H1 (cell line): Measurements from ENCODE around the gene HLA-DRB1. TPM values are rescaled to one million over a fixed set of nuclear protein-coding genes. Genes with fewer than 3 reads are reported as not detected.

Source experiments
- CTCF ChIA-PET: fragments of 300-600 bp; sonication (Branson Sonifier 250); formaldehyde crosslinking; loops from one replicate; lab custom pipeline; 2021; ENCODE audit not compliant: partially characterized antibody; lab: Charles Lee
- POLR2A ChIA-PET: fragments of 300-600 bp; sonication (Branson Sonifier 250); formaldehyde crosslinking; loops from one replicate; lab custom pipeline; 2021; ENCODE audit warnings: inconsistent platforms; ENCODE audit not compliant: partially characterized antibody; lab: Charles Lee
- DNase-seq, 2 experiments: peaks; one replicate each; pipeline versions ENCODE4 v3.0.0 to v3.0.0-alpha.2; 2010 to 2022; ENCODE audit warnings: low spot score in 2 of 2, low read depth in 1 of 2, mixed read lengths in 1 of 2
- FAIRE-seq: peaks from 2 replicates; lab custom pipeline; 2011; peaks lifted over from hg19 to GRCh38; lab: Jason Lieb, UNC
- H2AFZ ChIP-seq: 2 replicates; pipeline ENCODE4 v1.8.1; 2012; ENCODE audit warnings: low read length, inconsistent platforms
- H2AK5ac ChIP-seq: 2 replicates; pipeline ENCODE4 v1.6.1; 2013; ENCODE audit warnings: low read depth, low read length
- H2BK120ac ChIP-seq: replicated peaks from 2 replicates; pipeline ENCODE3; 2013; ENCODE audit warnings: low read depth, low read length, inconsistent platforms
- H2BK12ac ChIP-seq: 2 replicates; pipeline ENCODE4 v1.6.1; 2013; ENCODE audit warnings: low read depth, low read length
- H2BK15ac ChIP-seq: 2 replicates; pipeline ENCODE4 v1.6.1; 2013; ENCODE audit warnings: low read length
- H2BK20ac ChIP-seq: 2 replicates; pipeline ENCODE4 v1.6.1; 2013; ENCODE audit warnings: low read length
- H2BK5ac ChIP-seq: 2 replicates; pipeline ENCODE4 v1.6.1; 2013; ENCODE audit warnings: low read depth, low read length
- H3K14ac ChIP-seq: 2 replicates; pipeline ENCODE4 v1.6.1; 2013; ENCODE audit warnings: inconsistent platforms; ENCODE audit not compliant: insufficient read length
- H3K18ac ChIP-seq: 2 replicates; pipeline ENCODE4 v1.6.1; 2013; ENCODE audit warnings: low read length; ENCODE audit errors: extremely low read depth
- H3K23ac ChIP-seq: 2 replicates; pipeline ENCODE4 v1.6.1; 2013; ENCODE audit warnings: inconsistent platforms; ENCODE audit not compliant: insufficient read length
- H3K23me2 ChIP-seq: 2 replicates; pipeline ENCODE4 v1.6.1; 2013; ENCODE audit warnings: low read depth, low read length
- H3K27ac ChIP-seq: 2 replicates; pipeline ENCODE4 v1.6.1; 2011; ENCODE audit warnings: low read depth, low read length, inconsistent platforms
- H3K27me3 ChIP-seq, 4 experiments: replicated peaks in 1 of 4; 1 replicate in 1 of 4; 2 replicates in 3 of 4; pipeline versions ENCODE4 v1.6.1 to v1.8.1; 2011 to 2013; ENCODE audit warnings: low read length in 3 of 4, mild to moderate bottlenecking in 3 of 4, inconsistent platforms in 2 of 4, mixed read lengths in 2 of 4, moderate library complexity in 1 of 4; ENCODE audit not compliant: control insufficient read depth in 3 of 4, insufficient read depth in 3 of 4; ENCODE audit errors: extremely low read depth in 1 of 4
- H3K36me3 ChIP-seq, 4 experiments: 2 replicates each; pipeline versions ENCODE4 v1.6.1 to v1.8.1; 2011 to 2013; ENCODE audit warnings: mild to moderate bottlenecking in 4 of 4, low read length in 3 of 4, moderate library complexity in 2 of 4, control low read depth in 1 of 4, inconsistent platforms in 1 of 4; ENCODE audit not compliant: insufficient read depth in 4 of 4, control insufficient read depth in 2 of 4
- H3K4ac ChIP-seq: replicated peaks from 2 replicates; pipeline ENCODE3; 2013; ENCODE audit warnings: low read length, low read depth, mixed read lengths, inconsistent platforms; ENCODE audit not compliant: insufficient read length
- H3K4me1 ChIP-seq, 4 experiments: replicated peaks in 1 of 4; 1 replicate in 1 of 4; 2 replicates in 3 of 4; pipeline versions ENCODE4 v1.6.1 to v1.8.1; 2011 to 2013; ENCODE audit warnings: low read length in 3 of 4, inconsistent platforms in 2 of 4, mixed read lengths in 1 of 4; ENCODE audit not compliant: insufficient read depth in 4 of 4, control insufficient read depth in 3 of 4
- H3K4me2 ChIP-seq, 2 experiments: 2 replicates each; pipeline versions ENCODE4 v1.6.1 to v1.8.1; 2011 to 2013; ENCODE audit warnings: low read depth in 2 of 2, low read length in 2 of 2, control low read depth in 1 of 2, inconsistent platforms in 1 of 2, mild to moderate bottlenecking in 1 of 2; ENCODE audit not compliant: insufficient read depth in 1 of 2
- H3K4me3 ChIP-seq, 4 experiments: fragments of 200-600, 300-600 bp in 1 of 4; sonication (generic), shearing (Covaris generic), sonication (Bioruptor Twin) in 1 of 4; 2 replicates each; pipeline versions ENCODE4 v1.5.1 to v1.8.1; 2011 to 2016; ENCODE audit warnings: low read length in 4 of 4, low read depth in 3 of 4, control low read depth in 2 of 4, inconsistent platforms in 2 of 4, mild to moderate bottlenecking in 2 of 4, mixed read lengths in 1 of 4, moderate library complexity in 1 of 4; ENCODE audit not compliant: insufficient read depth in 2 of 4; ENCODE audit errors: extremely low read depth in 1 of 4
- H3K56ac ChIP-seq: replicated peaks from 2 replicates; pipeline ENCODE3; 2013; ENCODE audit warnings: low read depth, mild to moderate bottlenecking, mixed read lengths, low read length, inconsistent platforms; ENCODE audit not compliant: insufficient read length
- H3K79me1 ChIP-seq: 2 replicates; pipeline ENCODE4 v1.6.1; 2013; ENCODE audit warnings: low read depth, low read length, control low read depth
- H3K79me2 ChIP-seq, 2 experiments: 2 replicates each; pipeline versions ENCODE4 v1.6.1 to v1.8.1; 2012 to 2013; ENCODE audit warnings: low read length in 2 of 2, mild to moderate bottlenecking in 2 of 2, inconsistent platforms in 1 of 2; ENCODE audit not compliant: insufficient read depth in 2 of 2, control insufficient read depth in 1 of 2
- H3K9ac ChIP-seq, 4 experiments: replicated peaks in 1 of 4; 1 replicate in 1 of 4; 2 replicates in 3 of 4; pipeline versions ENCODE4 v1.6.1 to v1.8.1; 2011 to 2013; ENCODE audit warnings: low read depth in 3 of 4, low read length in 3 of 4, control low read depth in 2 of 4, mild to moderate bottlenecking in 2 of 4, moderate library complexity in 2 of 4, inconsistent platforms in 1 of 4; ENCODE audit errors: extremely low read depth in 1 of 4
- H3K9me3 ChIP-seq, 2 experiments: 2 replicates each; pipeline versions ENCODE4 v1.6.1 to v1.8.1; 2012 to 2013; ENCODE audit warnings: mild to moderate bottlenecking in 2 of 2, moderate library complexity in 2 of 2, control low read depth in 1 of 2, inconsistent platforms in 1 of 2, low read depth in 1 of 2, low read length in 1 of 2, mixed read lengths in 1 of 2; ENCODE audit not compliant: insufficient read depth in 2 of 2
- H4K20me1 ChIP-seq, 2 experiments: replicated peaks in 1 of 2; 2 replicates each; pipeline versions ENCODE3 to v1.8.1; 2011 to 2013; ENCODE audit warnings: inconsistent platforms in 2 of 2, low read length in 2 of 2, mild to moderate bottlenecking in 1 of 2; ENCODE audit not compliant: insufficient read depth in 2 of 2, control insufficient read depth in 1 of 2
- H4K5ac ChIP-seq: 2 replicates; pipeline ENCODE4 v1.6.1; 2013; ENCODE audit warnings: low read length, low read depth, mixed read lengths, inconsistent platforms; ENCODE audit not compliant: insufficient read length
- H4K8ac ChIP-seq: 2 replicates; pipeline ENCODE4 v1.8.0; 2013; ENCODE audit warnings: mild to moderate bottlenecking, moderate library complexity, low read length, inconsistent platforms; ENCODE audit not compliant: insufficient read depth; ENCODE audit errors: extremely low read depth
- H4K91ac ChIP-seq: replicated peaks from 2 replicates; pipeline ENCODE3; 2013; ENCODE audit warnings: low read length, mixed read lengths, inconsistent platforms; ENCODE audit not compliant: insufficient read length
- CREB1 ChIP-seq: IDR thresholded peaks from 2 replicates; pipeline ENCODE4 v1.6.1; 2012; ENCODE audit warnings: inconsistent platforms
- GABPA ChIP-seq: IDR thresholded peaks from 2 replicates; pipeline ENCODE4 v1.6.1; 2011; ENCODE audit warnings: mild to moderate bottlenecking, low read length, moderate library complexity, borderline replicate concordance; ENCODE audit not compliant: insufficient read depth
- POU5F1 ChIP-seq: IDR thresholded peaks from 2 replicates; pipeline ENCODE4 v1.6.1; 2011; ENCODE audit warnings: low read depth, mild to moderate bottlenecking, low read length, moderate library complexity
- RNF2 ChIP-seq: fragments of 200-900, 300-1000 bp; sonication (generic); IDR thresholded peaks from 2 replicates; pipeline ENCODE4 v1.7.1; 2016; ENCODE audit warnings: borderline replicate concordance, low read depth, mild to moderate bottlenecking, antibody characterized with exemption, low read length; ENCODE audit not compliant: poor library complexity, severe bottlenecking; ENCODE audit errors: missing control alignments
- RXRA ChIP-seq: IDR thresholded peaks from 2 replicates; pipeline ENCODE4 v1.6.1; 2011; ENCODE audit warnings: low read depth, mild to moderate bottlenecking, low read length, moderate library complexity; ENCODE audit not compliant: insufficient read depth
- TCF12 ChIP-seq: IDR thresholded peaks from 2 replicates; pipeline ENCODE4 v1.6.1; 2011; ENCODE audit warnings: low read depth, mild to moderate bottlenecking, low read length
- ZNF274 ChIP-seq: IDR thresholded peaks from 2 replicates; pipeline ENCODE4 v1.7.0; 2012; ENCODE audit warnings: low read length, borderline replicate concordance; ENCODE audit errors: extremely low read depth
- WGBS, 2 experiments: shearing (Covaris generic) in 1 of 2; methylation state at CpG; one replicate each; pipeline versions ENCODE4 v1.1.6 to v1.1.7; 2013 to 2015; ENCODE audit warnings: low lambda C conversion rate in 2 of 2, mixed read lengths in 2 of 2, inconsistent platforms in 1 of 2, low coverage in 1 of 2, missing lambda C conversion rate in 1 of 2; ENCODE audit not compliant: insufficient replicate concordance in 2 of 2, insufficient coverage in 1 of 2, insufficient read length in 1 of 2; ENCODE audit errors: extremely low coverage in 1 of 2, missing lambda C conversion rate in 1 of 2; 5-methylcytosine and 5-hydroxymethylcytosine counted together
- polyA plus RNA-seq, 7 experiments: library from polyadenylated mRNA; depleted of rRNA in 3 of 7; stranded (reverse) in 5 of 7; unstranded in 2 of 7; fragments of >200 nt in 5 of 7; fragments of 200-250 nt in 2 of 7; gene quantifications; 1 replicate in 5 of 7; 2 replicates in 1 of 7; 4 replicates in 1 of 7; pipeline versions ENCODE4 v1.2.1 to v1.2.3, GENCODE V29; 2011 to 2013; ENCODE audit warnings: missing spikeins in 2 of 7, mixed read lengths in 2 of 7
- total RNA-seq: library from RNA; stranded (reverse); fragmentation: NEBNext Ultra II Directional; extraction: Animal tissue kit (Norgen Biotek cat#: 25700); gene quantifications from 2 replicates; pipeline ENCODE4 v1.2.1, GENCODE V29; 2021

HLA-DRB1 gene
- total and polyA plus RNA-seq, 2 of the 8 experiments (the other 6 are each of a cell fraction or from before 2014, with no cell fraction given), result 6.7 to 7.5 TPM

DNA sequence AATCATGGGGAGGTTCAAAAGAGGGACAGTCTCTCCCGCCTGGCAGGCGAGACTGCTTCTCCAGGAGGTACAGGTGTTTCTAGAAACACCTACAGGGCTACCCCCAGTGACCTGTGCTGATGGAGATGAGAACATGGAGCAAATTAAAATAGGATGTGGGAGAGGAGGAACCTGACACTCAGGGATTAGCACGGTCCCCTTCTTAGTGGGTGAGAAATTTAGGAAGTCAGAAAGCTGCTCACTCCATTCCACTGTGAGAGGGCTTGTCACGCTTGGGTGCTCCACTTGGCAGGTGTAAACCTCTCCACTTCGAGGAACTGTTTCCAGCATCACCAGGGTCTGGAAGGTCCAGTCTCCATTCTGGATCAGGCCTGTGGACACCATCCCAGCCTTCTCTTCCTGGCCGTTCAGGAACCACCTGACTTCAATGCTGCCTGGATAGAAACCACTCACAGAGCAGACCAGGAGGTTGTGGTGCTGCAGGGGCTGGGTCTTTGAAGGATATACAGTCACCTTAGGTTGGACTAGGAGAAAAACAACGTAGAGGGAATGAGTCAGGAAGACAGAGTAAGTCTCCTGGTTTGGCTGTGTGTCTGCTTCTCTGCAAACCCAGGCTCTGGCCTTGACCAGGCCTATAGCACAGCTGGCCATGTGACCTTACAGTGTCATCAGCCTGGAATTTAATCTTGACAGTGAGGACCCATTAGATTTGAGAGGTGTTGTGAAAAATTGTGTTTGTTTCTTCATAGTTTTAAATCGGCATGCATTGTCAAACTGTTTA is 8.1 kb downstream of the HLA-DRB1 start:
- DNase-seq (no peak), FAIRE-seq (no peak)
- Histone ChIP-seq H3K79me1 (no peaks in the 10 kb centered on the region), H3K4me3 (no peak overlapping the region), H3K36me3 (no peaks in the 10 kb centered on the region), H3K18ac (no peak overlapping the region; the same call in 1 of the 2 replicates), H2BK20ac (no peak overlapping the region), H2BK120ac (no peak overlapping the region), H2BK5ac (no peak overlapping the region), H4K91ac (no peak overlapping the region), H3K23ac (no peak overlapping the region), H3K4me2 (no peak overlapping the region), H3K27ac (no peak overlapping the region), H3K27me3 (no peaks in the 10 kb centered on the region), H3K56ac (no peak overlapping the region), H3K79me2 (no peaks in the 10 kb centered on the region), H2AK5ac (no peak overlapping the region), H3K23me2 (no peaks in the 10 kb centered on the region), H2AFZ (no peak overlapping the region), H4K5ac (no peak overlapping the region), H3K9me3 (no peaks in the 10 kb centered on the region), H3K9ac (no peak overlapping the region), H3K4me1 (no peaks in the 10 kb centered on the region), H2BK15ac (no peak overlapping the region), H3K14ac (no peak overlapping the region), H2BK12ac (no peak overlapping the region), H3K4ac (no peak overlapping the region), H4K8ac (no peak overlapping the region), H4K20me1 (no peaks in the 10 kb centered on the region)
- TF ChIP-seq POU5F1 (no peak), ZNF274 (no peak), CREB1 (no peak), RXRA (no peak), GABPA (no peak), RNF2 (no peak), TCF12 (no peak)
- POLR2A ChIA-PET, result no interaction called here
- CTCF ChIA-PET, result no interaction called here
- 11% methylated on average over 4 of the region's 8 CpGs; no CpG with 5 or more reads in 1 of the 2 experiments for WGBS, 2 experiments
